Suppressor macrophage treated with lipopolysaccharide for 4 hours (primary cell): ENCODE results near the gene MRPL22.
"Not testable (repeated sequence)": the region's sequence is repeated elsewhere in the genome, so short reads cannot be mapped to it uniquely, and the experiment has no call there.

Source experiments
- DNase-seq: peaks from one replicate; pipeline ENCODE4 v3.0.0-alpha.2; 2020

The MRPL22 gene

GRCh38 chr5:154940772-154941620 lies at the start of gene MRPL22:
Gene MRPL22, plus strand, starts transcription at chr5:154941073. Its CDS starts 38 bp downstream, at chr5:154941111.
- DNase-seq = peak; percentile 97

DNA sequence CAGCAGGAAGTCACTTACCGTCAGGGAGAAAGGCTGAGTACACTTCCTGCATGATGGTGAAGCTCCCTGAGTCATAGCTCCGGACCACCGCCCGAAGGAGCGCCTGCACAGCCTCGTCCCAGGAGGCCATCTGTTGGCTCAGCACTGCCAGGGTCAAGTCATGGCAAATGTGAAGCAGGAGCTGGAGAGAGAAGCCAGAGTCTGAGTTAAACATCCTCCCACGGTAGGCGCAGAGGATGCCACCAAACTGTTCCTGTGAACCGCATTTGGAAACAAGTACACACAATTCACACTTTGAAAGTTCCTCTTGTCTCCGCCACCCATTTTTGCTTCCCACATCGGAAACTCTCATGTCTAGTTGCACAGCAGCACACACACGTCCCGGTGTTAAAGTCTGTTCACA lies 48.5 kb upstream of the MRPL22 start:
- no peak for DNase-seq

GRCh38 chr5:154893381-154893780 lies 47.5 kb upstream of the MRPL22 start:
- no peak for DNase-seq

- no peak for DNase-seq
Measured at GRCh38 chr5:154895606-154896561, 45.0 kb upstream of the MRPL22 start.

- DNase-seq = no peak
Measured at GRCh38 chr5:154896562-154897165, 44.2 kb upstream of the MRPL22 start.

- DNase-seq = no peak
Measured at GRCh38 chr5:154898210-154898609, 42.7 kb upstream of the MRPL22 start.

DNA sequence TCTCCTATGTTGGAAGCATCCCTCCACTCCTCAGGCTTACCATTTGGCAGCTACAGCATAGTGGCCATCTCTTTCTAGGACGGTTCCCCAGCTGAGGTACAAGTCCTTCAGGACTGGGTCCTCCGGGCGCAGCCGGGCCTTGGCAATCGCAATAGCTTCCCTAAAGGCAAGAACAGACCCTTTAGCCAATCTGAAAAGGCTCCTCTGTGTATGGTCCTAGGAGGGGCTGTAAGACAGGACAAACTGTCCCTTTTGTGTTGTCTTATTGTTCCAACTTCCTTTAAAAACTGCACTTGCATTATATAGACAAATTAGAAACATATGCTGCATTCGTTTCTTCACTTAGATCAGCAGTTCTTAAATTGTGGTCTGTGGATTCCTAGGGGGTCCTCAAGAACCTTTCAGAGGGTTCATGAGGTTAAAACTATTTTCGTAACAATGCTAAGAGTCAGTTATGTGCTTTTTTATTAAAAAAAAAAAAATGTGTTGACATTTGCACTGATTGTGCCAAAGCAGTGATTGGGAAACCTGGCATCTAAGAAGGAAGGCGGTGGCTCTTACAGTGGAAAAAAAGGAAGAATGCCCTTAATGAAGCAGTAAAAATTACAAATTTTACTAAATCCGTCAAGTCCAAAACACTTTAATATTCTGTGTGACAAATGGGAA lies 41.6 kb upstream of the MRPL22 start:
- no peak for DNase-seq

- no peak for DNase-seq
Measured at GRCh38 chr5:154900066-154900465, 40.8 kb upstream of the MRPL22 start.

GRCh38 chr5:154901276-154901675 lies 39.6 kb upstream of the MRPL22 start:
- DNase-seq = no peak

DNA sequence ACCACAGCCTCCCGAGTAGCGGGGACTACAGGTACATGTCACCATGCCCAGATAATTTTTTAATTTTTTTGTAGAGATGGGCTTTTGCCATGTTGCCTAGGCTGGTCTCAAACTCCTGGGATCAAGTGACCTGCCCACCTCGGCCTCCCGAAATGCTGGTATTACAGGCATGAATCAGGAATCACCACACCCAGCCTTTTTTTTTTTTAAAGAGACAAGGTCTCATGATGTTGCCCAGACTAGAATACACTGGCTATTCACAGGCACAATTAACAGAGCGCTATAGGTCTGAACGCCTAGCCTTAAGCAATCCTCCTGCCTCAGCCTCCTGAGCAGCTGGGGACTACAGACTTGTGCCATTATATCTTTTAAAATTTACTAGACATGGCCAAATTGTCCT lies 39.0 kb upstream of the MRPL22 start:
- DNase-seq = no peak

DNA sequence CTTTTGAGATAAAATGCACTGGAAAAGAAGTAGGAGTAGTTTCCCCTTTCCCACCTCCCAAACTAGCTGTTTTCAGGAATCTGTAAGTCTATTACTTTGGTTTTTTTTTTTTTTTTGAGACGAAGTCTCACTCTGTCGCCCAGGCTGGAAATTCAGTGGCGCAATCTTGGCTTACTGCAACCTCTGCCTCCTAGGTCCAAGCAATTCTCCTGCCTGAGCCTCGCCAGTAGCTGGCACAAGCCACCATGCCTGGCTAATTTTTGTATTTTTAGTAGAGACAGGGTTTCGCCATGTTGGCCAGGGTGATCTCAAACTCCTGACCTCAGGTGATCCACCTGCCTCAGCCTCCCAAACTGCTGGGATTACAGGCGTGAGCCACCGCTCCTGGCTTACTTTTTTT lies 35.3 kb upstream of the MRPL22 start:
- DNase-seq = not testable (repeated sequence)

- no peak for DNase-seq
Measured at GRCh38 chr5:154916874-154917273, 24.0 kb upstream of the MRPL22 start.

DNA sequence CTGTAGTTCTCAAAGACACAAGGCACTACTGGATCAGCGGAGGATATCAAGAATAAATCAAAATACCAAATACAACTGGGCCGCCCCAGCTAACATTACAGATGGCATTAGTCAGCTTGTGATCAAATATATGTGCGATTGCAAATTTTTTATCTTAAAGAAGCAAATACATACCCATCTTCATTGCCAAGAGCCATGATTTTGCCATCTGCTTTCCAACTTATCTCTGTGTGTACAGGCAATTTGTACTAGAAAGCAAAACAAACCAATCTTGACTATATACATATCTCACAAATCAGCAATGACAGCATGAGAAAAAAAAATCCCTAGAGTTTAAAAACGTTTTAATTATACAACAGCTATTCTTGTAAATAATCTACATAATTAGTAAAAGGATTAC lies 23.1 kb upstream of the MRPL22 start:
- no peak for DNase-seq

- DNase-seq = no peak
Measured at GRCh38 chr5:154923441-154924430, 17.1 kb upstream of the MRPL22 start.

DNA sequence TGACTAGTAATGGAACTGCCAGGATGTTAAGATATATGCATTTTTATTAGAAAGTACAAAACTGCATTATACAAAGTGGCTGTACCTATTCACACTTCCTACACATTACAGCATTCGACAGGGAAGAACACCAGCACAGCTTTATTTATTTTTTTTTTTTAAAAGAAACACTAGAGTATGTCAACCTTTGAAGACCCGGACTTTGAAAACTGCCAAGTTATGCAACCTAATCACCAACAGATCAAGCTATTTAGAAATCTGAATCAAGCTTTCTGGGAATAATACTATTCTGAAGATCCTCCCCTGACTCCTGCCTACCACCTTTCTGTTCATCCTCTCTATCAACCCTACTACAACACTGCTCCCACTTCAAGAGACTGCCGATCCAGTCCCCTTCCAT lies 7.3 kb upstream of the MRPL22 start:
- no peak for DNase-seq

GRCh38 chr5:154934881-154935280 lies 6.0 kb upstream of the MRPL22 start:
- no peak for DNase-seq

- DNase-seq = no peak
Measured at GRCh38 chr5:154937186-154937717, 3.6 kb upstream of the MRPL22 start.

DNA sequence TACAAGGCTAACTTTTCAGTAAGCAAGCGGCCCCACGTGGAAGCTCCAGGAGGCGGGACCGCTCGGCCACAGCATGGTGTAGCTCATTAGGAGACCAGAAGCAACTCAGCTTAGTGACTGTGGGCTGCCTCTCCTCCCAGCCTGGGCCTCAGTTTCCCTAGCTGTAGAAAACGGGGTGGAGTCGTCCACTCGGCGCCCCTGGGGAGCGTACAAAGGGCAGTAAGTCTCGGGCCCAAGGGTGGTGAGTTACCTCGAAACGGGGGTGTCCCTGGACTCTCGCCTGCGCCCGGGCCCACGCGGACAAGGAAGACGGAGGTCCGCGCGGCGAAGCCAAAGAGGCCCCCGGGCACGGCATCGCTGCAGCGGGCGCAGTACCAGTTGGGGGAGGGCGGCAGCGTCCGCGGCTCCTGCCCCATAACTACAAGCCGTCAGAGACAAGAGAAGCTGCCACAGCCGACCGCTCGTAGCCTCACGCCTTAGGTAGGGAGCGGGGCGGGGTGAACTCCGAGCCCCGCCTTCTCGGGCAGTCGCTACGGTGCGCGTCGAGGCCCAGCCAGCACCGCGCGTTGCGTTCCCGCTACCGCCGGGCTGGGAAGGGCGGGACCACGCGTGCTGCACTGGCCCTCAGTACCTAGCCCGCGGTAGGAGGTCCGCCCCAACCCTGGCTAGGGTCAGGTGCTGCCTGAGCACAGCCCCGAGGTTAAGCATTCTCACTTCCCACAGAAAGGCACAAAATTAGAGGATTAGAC lies 3.0 kb upstream of the MRPL22 start, which contains the start of gene GEMIN5:
Gene GEMIN5 (minus strand): TSS at position 494 of the 749 bp plus-strand sequence. CDS start 78 bp downstream, at position 416.
- peak; percentile 90 for DNase-seq

GRCh38 chr5:154939387-154939786 lies 1.5 kb upstream of the MRPL22 start:
- DNase-seq = not testable (repeated sequence)

- DNase-seq = no peak
Measured at GRCh38 chr5:154940375-154940771, 500 bp upstream of the MRPL22 start.
